ENCODE results near the gene SPINDOC. TPM values are rescaled to one million over a fixed set of nuclear protein-coding genes. Genes with fewer than 3 reads are reported as not detected.

SPINDOC gene
- total RNA-seq, 1 experiment from 2014 or later: 17.1 TPM

DNA sequence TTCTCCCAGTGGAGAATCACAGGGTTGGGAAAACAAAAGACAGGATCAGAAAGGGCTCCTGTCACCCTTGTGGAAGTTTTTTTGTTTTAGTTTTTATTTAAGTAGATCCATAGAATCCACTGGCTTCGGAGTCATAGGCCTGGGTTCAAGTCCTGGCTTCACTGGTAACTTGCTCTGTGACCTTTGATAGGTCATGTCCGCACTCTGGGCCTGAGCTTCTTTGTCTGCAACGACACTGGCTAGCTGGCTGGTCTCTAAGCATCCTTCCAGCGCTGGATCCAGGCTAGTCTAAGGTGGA, 46.0 kb upstream of the SPINDOC start:
- peak overlapping the region; percentile 68 for H3K27ac Mint-ChIP-seq (ENCODE audit: low read depth, unreplicated experiment)
- H3K27me3 Mint-ChIP-seq (ENCODE audit: insufficient read depth, unreplicated experiment): no peaks in the 10 kb centered on the region
- no peaks in the 10 kb centered on the region for H3K9me3 Mint-ChIP-seq (ENCODE audit: unreplicated experiment)
- peak overlapping the region; percentile 97 for H3K4me3 Mint-ChIP-seq (ENCODE audit: unreplicated experiment)
- H3K4me1 Mint-ChIP-seq (ENCODE audit: insufficient read depth, unreplicated experiment): peaks cover 12% of the 10 kb centered on the region
- ChIA-PET CTCF (interaction anchor here (0.6 to 3.8 kb wide), 18 partner anchors 12 to 396 kb away, joined by 3 to 36 read pairs (median 4); partner anchors contain the start of gene MARK2), POLR2A (interaction anchor here (0.6 to 2.4 kb wide), 11 partner anchors 17 to 272 kb away, joined by 3 to 14 read pairs (median 3); partner anchors contain the start of genes COX8A, RTN3 and SPINDOC)
- TF ChIP-seq, protein P1, sequence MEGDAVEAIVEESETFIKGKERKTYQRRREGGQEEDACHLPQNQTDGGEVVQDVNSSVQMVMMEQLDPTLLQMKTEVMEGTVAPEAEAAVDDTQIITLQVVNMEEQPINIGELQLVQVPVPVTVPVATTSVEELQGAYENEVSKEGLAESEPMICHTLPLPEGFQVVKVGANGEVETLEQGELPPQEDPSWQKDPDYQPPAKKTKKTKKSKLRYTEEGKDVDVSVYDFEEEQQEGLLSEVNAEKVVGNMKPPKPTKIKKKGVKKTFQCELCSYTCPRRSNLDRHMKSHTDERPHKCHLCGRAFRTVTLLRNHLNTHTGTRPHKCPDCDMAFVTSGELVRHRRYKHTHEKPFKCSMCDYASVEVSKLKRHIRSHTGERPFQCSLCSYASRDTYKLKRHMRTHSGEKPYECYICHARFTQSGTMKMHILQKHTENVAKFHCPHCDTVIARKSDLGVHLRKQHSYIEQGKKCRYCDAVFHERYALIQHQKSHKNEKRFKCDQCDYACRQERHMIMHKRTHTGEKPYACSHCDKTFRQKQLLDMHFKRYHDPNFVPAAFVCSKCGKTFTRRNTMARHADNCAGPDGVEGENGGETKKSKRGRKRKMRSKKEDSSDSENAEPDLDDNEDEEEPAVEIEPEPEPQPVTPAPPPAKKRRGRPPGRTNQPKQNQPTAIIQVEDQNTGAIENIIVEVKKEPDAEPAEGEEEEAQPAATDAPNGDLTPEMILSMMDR (IDR thresholded peaks at IDR 0.05; ENCODE audit: unreplicated experiment): no peak
- BruUV-seq (replicated peaks): no TSS peak
- intact Hi-C loops (cut with micrococcal nuclease): loop anchor here (1.0 to 2.0 kb wide), 2 partner anchors 48 to 386 kb away; no protein-coding TSS in a partner anchor
- H3K36me3 Mint-ChIP-seq (ENCODE audit: insufficient read depth, unreplicated experiment): peaks cover 2% of the 10 kb centered on the region
- DNase-seq (ENCODE audit: unreplicated experiment): no peak

DNA sequence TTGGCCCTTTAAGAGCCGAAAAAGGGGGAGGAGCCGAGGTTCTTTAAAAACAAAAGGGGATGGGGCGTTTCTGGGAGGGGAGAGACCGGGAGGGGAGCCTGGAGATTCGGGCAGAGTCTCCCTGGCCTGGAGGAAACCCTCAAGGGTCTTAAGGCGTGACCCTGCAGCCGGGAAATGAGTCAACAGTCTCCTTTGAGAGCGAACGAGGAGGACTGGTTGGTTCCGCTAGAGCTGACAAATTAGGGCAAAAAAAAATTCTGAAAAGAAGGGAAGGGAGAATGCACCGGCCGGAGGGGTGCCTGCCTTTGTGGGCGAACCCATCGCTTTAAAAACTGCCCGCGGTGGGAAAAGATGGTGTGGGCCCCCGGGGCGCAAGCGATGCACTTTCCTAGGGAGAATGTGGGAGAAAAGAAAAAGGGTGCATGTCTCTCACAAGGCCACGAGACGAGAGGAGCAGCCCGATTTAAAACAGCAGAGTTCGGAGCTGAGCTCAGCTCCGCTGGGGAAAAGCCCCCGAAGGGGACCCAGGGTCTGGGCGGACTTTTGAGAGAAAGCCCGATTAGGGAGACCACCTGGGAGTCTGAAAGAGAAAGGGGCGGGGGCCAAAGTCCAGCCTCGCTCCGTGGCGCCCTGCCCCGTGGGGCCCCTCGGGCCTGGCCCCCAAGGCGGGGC, 45.6 kb upstream of the SPINDOC start:
- POLR2A ChIA-PET: interaction anchor here (0.6 to 2.4 kb wide), 15 partner anchors 18 to 271 kb away, joined by 3 to 14 read pairs (median 4); partner anchors contain the start of genes ATL3, COX8A, RTN3 and SPINDOC
- peak; percentile 73 for DNase-seq (ENCODE audit: unreplicated experiment)
- Mint-ChIP-seq H3K27me3 (ENCODE audit: insufficient read depth, unreplicated experiment) (no peaks in the 10 kb centered on the region), H3K27ac (ENCODE audit: low read depth, unreplicated experiment) (peak overlapping the region; percentile 68), H3K36me3 (ENCODE audit: insufficient read depth, unreplicated experiment) (no peaks in the 10 kb centered on the region), H3K4me3 (ENCODE audit: unreplicated experiment) (peak overlapping the region; percentile 97), H3K4me1 (ENCODE audit: insufficient read depth, unreplicated experiment) (peaks cover 12% of the 10 kb centered on the region), H3K9me3 (ENCODE audit: unreplicated experiment) (no peaks in the 10 kb centered on the region)
- TF ChIP-seq, protein P1 (IDR thresholded peaks at IDR 0.05; ENCODE audit: unreplicated experiment): no peak
- intact Hi-C loops (cut with micrococcal nuclease): loop anchor here (1.0 to 2.0 kb wide), 6 partner anchors 35 to 386 kb away; partner anchors contain the start of gene MARK2
- CTCF ChIA-PET: interaction anchor here (0.6 to 3.8 kb wide), 27 partner anchors 9 to 395 kb away, joined by 3 to 36 read pairs (median 4); partner anchors contain the start of gene MARK2
- BruUV-seq (replicated peaks): no TSS peak

DNA sequence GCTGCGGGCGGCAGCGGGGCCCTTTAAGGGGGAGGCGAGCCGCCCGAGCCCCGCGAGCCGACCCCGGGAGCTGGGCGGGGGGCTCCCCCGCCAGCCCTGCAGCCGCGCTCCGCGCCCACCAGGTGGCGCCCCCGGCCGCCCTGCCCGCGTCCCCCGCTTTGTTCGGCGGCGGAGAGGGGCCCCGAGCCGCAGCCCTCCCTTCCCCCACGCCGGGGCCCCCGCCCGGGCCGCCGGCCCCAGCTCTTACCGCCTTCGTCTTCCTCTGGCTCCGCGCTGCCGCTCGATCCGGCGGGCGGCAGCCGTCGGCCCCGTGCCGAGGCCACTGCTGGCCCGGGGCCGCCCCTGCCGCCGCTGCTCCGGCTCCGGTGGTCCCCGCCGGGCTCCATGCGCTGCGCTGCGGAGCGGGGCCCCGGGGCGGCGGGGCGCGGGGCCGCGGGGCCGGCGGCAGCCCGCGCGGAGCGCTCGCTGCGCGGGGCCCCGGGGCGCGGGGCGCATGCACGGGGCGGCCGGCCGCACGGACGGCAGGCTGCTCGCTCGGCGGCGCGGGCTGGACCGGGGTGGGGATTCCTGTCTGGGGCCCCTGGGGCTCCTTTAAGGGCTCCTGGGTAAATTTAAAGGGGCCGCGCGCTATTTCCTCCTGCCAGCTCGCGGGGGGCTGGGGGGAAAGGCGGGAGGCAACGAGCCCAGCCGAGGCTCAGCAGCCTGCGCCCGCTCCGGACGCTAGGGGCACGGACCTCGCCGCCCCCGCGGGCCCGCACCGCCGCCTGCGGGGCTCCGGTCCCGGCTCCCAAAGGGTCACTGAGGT, 44.8 kb upstream of the SPINDOC start, which contains the start of gene ZFTA:
Gene ZFTA, minus strand, starts transcription at position 539 of the 805 bp plus-strand sequence. Its CDS starts 153 bp downstream, at position 386.
- no peaks in the 10 kb centered on the region for H3K27me3 Mint-ChIP-seq (ENCODE audit: insufficient read depth, unreplicated experiment)
- peaks cover 12% of the 10 kb centered on the region for H3K4me1 Mint-ChIP-seq (ENCODE audit: insufficient read depth, unreplicated experiment)
- H3K4me3 Mint-ChIP-seq (ENCODE audit: unreplicated experiment): peak within 1 kb of the TSS; percentile 97
- peak within 1 kb of the TSS; percentile 68 for H3K27ac Mint-ChIP-seq (ENCODE audit: low read depth, unreplicated experiment)
- H3K36me3 Mint-ChIP-seq (ENCODE audit: insufficient read depth, unreplicated experiment): no peaks in the 10 kb centered on the region
- H3K9me3 Mint-ChIP-seq (ENCODE audit: unreplicated experiment): no peaks in the 10 kb centered on the region
- CTCF ChIA-PET: interaction anchor here (0.6 to 3.8 kb wide), 25 partner anchors 8 to 401 kb away, joined by 3 to 36 read pairs (median 4); partner anchors contain the start of gene MARK2
- intact Hi-C loops (cut with micrococcal nuclease): loop anchor here (1.0 to 2.0 kb wide), 4 partner anchors 34 to 178 kb away; partner anchors contain the start of gene MARK2
- TF ChIP-seq, protein P1 (IDR thresholded peaks at IDR 0.05; ENCODE audit: unreplicated experiment): peak; percentile 81
- POLR2A ChIA-PET: interaction anchor here (0.7 to 2.4 kb wide), 12 partner anchors 19 to 206 kb away, joined by 3 to 14 read pairs (median 5); partner anchors contain the start of genes ATL3, COX8A and SPINDOC
- peak; percentile 50 for DNase-seq (ENCODE audit: unreplicated experiment)
- no TSS peak for BruUV-seq (replicated peaks)
